ENCODE measurements around the gene HTR1A. TPM values are rescaled to one million over a fixed set of nuclear protein-coding genes. Genes with fewer than 3 reads are reported as not detected.

The HTR1A gene
- total and polyA plus RNA-seq, 2 of the 8 experiments (the other 6 are each of a cell fraction or from before 2014, with no cell fraction given) = 4.7 to 6.5 TPM

DNA sequence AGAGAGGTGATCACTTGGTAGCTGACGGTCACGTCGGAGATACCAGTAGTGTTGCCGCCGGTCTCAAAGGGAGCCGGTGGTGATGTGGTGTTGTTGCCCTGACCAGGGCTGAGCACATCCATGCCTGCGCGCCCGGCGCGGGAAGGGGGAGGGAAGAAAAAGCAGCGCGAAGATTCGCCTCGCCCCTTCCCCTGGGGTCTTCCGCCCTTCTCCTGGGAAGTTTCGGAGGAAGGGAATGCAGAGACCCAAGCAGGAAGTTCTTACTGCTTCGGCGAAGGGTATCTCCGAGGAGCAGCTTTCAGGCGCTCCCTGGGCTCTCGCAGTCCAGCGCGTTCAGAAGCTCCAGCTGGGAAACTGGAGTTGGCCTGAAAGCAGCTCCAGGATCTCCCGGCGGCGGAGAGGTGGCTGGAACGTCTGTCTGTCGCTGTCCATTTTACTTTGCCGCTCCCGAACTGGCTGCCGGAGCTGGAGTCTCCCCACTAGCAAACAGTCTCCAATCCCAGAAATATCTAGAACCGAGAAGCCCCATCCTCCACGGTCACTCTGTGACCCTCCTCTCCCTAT is 565 bp downstream of the HTR1A start (continued):
- TF ChIP-seq TAF7 (optimal IDR thresholded peaks at IDR 0.05; ENCODE audit: borderline replicate concordance, low read depth, low read length) = no peak
- 0 out of 4 replicates have a peak, but pooled peaks of 1 of the 2 experiments have one; percentile 29 for TF ChIP-seq SIN3A (conservative IDR thresholded peaks at IDR 0.05 in 1 of 2, IDR thresholded peaks at IDR 0.05 in 1 of 2; ENCODE audit: low read depth in 1 of 2, low read length in 2 of 2)
- no peak for TF ChIP-seq SIX5 (IDR thresholded peaks at IDR 0.05; ENCODE audit: low read depth, low read length)
- TF ChIP-seq RXRA (IDR thresholded peaks at IDR 0.05; ENCODE audit: insufficient read depth, low read depth, low read length) = no peak
- 0 out of 2 replicates have a peak, but pooled peaks have one; percentile 51 for TF ChIP-seq RBBP5 (IDR thresholded peaks at IDR 0.05; ENCODE audit: borderline replicate concordance, low read depth, low read length)
- TF ChIP-seq TEAD4 (IDR thresholded peaks at IDR 0.05; ENCODE audit: low read depth, low read length) = no peak
- no peak for TF ChIP-seq RAD21 (IDR thresholded peaks at IDR 0.05 in 1 of 2, conservative IDR thresholded peaks at IDR 0.05 in 1 of 2; ENCODE audit: low read depth in 2 of 2, low read length in 2 of 2)
